HepG2 (cell line): Measurements from ENCODE around the gene DST.

Experiments used
- FOXJ3 ChIP-seq: sonication (generic); formaldehyde crosslinking; IDR thresholded peaks from 2 replicates; pipeline ENCODE4 v1.4.0; 2020; ENCODE audit warnings: missing genetic modification reagents, mild to moderate bottlenecking, borderline replicate concordance
- FOXO1 ChIP-seq: sonication (generic); formaldehyde crosslinking; IDR thresholded peaks from 2 replicates; pipeline ENCODE4 v1.4.0; 2020; ENCODE audit warnings: missing genetic modification reagents
- IRF9 ChIP-seq: sonication (generic); formaldehyde crosslinking; IDR thresholded peaks from 2 replicates; pipeline ENCODE4 v1.8.0; 2022; ENCODE audit warnings: missing genetic modification reagents, mild to moderate bottlenecking, borderline replicate concordance
- REST ChIP-seq, 2 experiments: IDR thresholded peaks; 2 replicates each; pipeline ENCODE4 v1.6.1; 2011 to 2012; ENCODE audit warnings: low read length in 2 of 2, borderline replicate concordance in 1 of 2, low read depth in 1 of 2, mild to moderate bottlenecking in 1 of 2, moderate library complexity in 1 of 2
- ZNF121 ChIP-seq: sonication (generic); formaldehyde crosslinking; IDR thresholded peaks from 2 replicates; pipeline ENCODE4 v1.5.0; 2020; ENCODE audit warnings: mild to moderate bottlenecking, missing genetic modification reagents

- TF ChIP-seq REST (IDR thresholded peaks at IDR 0.05; ENCODE audit: borderline replicate concordance in 1 of 2, low read depth in 1 of 2, low read length in 2 of 2) (no peak), IRF9 (CRISPR knock-in tag) (no peak), FOXJ3 (no peak), ZNF121 (CRISPR knock-in tag) (no peak), FOXO1 (CRISPR knock-in tag) (no peak)
Measured at GRCh38 chr6:56477241-56477640, 165.4 kb downstream of the DST start.
